Right atrium auricular region (tissue), 2 donors: ENCODE results near the gene SGK2. TPM values are rescaled to one million over a fixed set of nuclear protein-coding genes. Genes with fewer than 3 reads are reported as not detected.

Experiments used
- DNase-seq: peaks from one replicate; pipeline ENCODE4 v3.0.0-alpha.2; 2019; ENCODE audit warnings: low spot score
- H3K27ac ChIP-seq, 2 donors: fragments of 200-600 bp; sonication (generic); 1 replicate in 1 of 2; 2 replicates in 1 of 2; pipeline ENCODE4 v1.5.1; 2016 to 2019
- H3K27me3 ChIP-seq, 2 donors: fragments of 200-600 bp; sonication (generic); one replicate each; pipeline versions ENCODE4 v1.5.1 to v1.6.0; 2017 to 2019
- H3K36me3 ChIP-seq: fragments of 200-600 bp; sonication (generic); one replicate; pipeline ENCODE4 v1.5.1; 2016
- H3K4me1 ChIP-seq, 2 donors: fragments of 200-600 bp; sonication (generic); one replicate each; pipeline versions ENCODE4 v1.5.1 to v1.6.0; 2017 to 2019
- H3K4me3 ChIP-seq, 2 donors: fragments of 200-600 bp; sonication (generic); 1 replicate in 1 of 2; 2 replicates in 1 of 2; pipeline ENCODE4 v1.5.1; 2017 to 2019; ENCODE audit warnings: mild to moderate bottlenecking in 1 of 2, moderate library complexity in 1 of 2
- H3K9me3 ChIP-seq, 2 donors: fragments of 200-600 bp; sonication (generic); one replicate each; pipeline ENCODE4 v1.5.1; 2019
- total RNA-seq, 2 donors: library from RNA; depleted of rRNA; stranded (reverse); fragments of >200 nt; gene quantifications; one replicate each; pipeline ENCODE4 v1.1.0, GENCODE V29; 2016
- TF ChIP-seq, protein P1 (sequence below), 2 donors: fragments of 200-600 bp; sonication (generic); IDR thresholded peaks; one replicate each; pipeline ENCODE4 v1.5.1; 2019; ENCODE audit warnings: antibody characterized with exemption in 2 of 2

The SGK2 gene
- under 1 TPM in 1 of 2 donors, not detected in 1; 0.90 TPM for total RNA-seq

GRCh38 chr20:43558412-43559146 lies at the start of gene SGK2:
SGK2 (plus strand) TSS chr20:43559027; CDS start chr20:43566496, 7,469 bp downstream.
- no peak for DNase-seq

DNA sequence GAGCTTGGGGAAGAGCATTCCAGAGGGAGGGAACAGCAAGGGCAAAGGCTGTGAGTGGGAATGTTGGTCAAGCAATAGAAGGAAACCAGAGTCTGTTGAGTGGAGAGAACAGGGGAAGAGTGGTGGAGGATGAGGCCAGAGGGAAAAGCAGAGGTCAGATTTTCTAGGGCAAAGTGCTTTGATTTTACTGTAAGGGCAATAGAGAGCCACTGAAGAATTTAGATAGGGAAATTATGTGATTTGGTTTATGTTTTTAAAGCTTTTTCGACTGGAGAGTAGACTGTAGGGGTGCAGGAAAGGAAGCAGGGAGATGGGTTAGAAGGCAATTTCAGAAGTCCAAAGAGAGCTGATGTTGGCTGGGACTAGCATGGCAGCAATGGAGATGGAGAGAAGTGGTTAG lies 46.9 kb upstream of the SGK2 start:
- Histone ChIP-seq H3K9me3 (no peaks in the 10 kb centered on the region), H3K4me3 (no peak overlapping the region), H3K27me3 (no peaks in the 10 kb centered on the region), H3K27ac (no peak overlapping the region), H3K4me1 (peaks cover 0 to 25% of the 10 kb centered on the region in 2 donors), H3K36me3 (no peaks in the 10 kb centered on the region)
- no peak for DNase-seq
- TF ChIP-seq, protein P1, sequence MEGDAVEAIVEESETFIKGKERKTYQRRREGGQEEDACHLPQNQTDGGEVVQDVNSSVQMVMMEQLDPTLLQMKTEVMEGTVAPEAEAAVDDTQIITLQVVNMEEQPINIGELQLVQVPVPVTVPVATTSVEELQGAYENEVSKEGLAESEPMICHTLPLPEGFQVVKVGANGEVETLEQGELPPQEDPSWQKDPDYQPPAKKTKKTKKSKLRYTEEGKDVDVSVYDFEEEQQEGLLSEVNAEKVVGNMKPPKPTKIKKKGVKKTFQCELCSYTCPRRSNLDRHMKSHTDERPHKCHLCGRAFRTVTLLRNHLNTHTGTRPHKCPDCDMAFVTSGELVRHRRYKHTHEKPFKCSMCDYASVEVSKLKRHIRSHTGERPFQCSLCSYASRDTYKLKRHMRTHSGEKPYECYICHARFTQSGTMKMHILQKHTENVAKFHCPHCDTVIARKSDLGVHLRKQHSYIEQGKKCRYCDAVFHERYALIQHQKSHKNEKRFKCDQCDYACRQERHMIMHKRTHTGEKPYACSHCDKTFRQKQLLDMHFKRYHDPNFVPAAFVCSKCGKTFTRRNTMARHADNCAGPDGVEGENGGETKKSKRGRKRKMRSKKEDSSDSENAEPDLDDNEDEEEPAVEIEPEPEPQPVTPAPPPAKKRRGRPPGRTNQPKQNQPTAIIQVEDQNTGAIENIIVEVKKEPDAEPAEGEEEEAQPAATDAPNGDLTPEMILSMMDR (IDR thresholded peaks at IDR 0.05): no peak

More at GRCh38 chr20:43558412-43559146, at the start of gene SGK2:
- Histone ChIP-seq H3K4me1 (no peaks in the 10 kb centered on the region), H3K36me3 (no peaks in the 10 kb centered on the region), H3K27me3 (no peaks in the 10 kb centered on the region), H3K4me3 (no peak within 1 kb of the TSS), H3K9me3 (no peaks in the 10 kb centered on the region), H3K27ac (no peak within 1 kb of the TSS)
- TF ChIP-seq, protein P1 (IDR thresholded peaks at IDR 0.05): no peak

GRCh38 chr20:43513372-43513930 lies 45.4 kb upstream of the SGK2 start:
- TF ChIP-seq, protein P1 (IDR thresholded peaks at IDR 0.05): no peak
- Histone ChIP-seq H3K36me3 (no peaks in the 10 kb centered on the region), H3K27ac (peak overlapping the region; percentile 56 to 65), H3K27me3 (no peaks in the 10 kb centered on the region), H3K9me3 (no peaks in the 10 kb centered on the region), H3K4me1 (peaks cover 0 to 12% of the 10 kb centered on the region in 2 donors), H3K4me3 (peak overlapping the region; percentile 35 to 67)
- DNase-seq: no peak

GRCh38 chr20:43513931-43514647 lies 44.7 kb upstream of the SGK2 start:
- no peaks in the 10 kb centered on the region for H3K36me3 ChIP-seq
- H3K27me3 ChIP-seq: no peaks in the 10 kb centered on the region
- TF ChIP-seq, protein P1 (IDR thresholded peaks at IDR 0.05): peak in 1 of 2 donors; percentile 24
- peak; percentile 96 for DNase-seq
- peak overlapping the region; percentile 48 to 67 for H3K4me3 ChIP-seq
- peak overlapping the region; percentile 74 to 75 for H3K27ac ChIP-seq
- H3K9me3 ChIP-seq: no peaks in the 10 kb centered on the region
- peaks cover 0 to 11% of the 10 kb centered on the region in 2 donors for H3K4me1 ChIP-seq

- H3K27ac ChIP-seq: peak overlapping the region; percentile 74 to 75
Measured at GRCh38 chr20:43514648-43514999, 44.2 kb upstream of the SGK2 start.

More at GRCh38 chr20:43514648-43514999, 44.2 kb upstream of the SGK2 start:
- Histone ChIP-seq H3K27me3 (no peaks in the 10 kb centered on the region), H3K4me1 (peaks cover 0 to 11% of the 10 kb centered on the region in 2 donors), H3K4me3 (peak overlapping the region; percentile 48 to 67), H3K36me3 (no peaks in the 10 kb centered on the region), H3K9me3 (no peaks in the 10 kb centered on the region)
- TF ChIP-seq, protein P1 (IDR thresholded peaks at IDR 0.05): no peak
- no peak for DNase-seq
